Left ventricle myocardium inferior (tissue), 1 donor: ENCODE measurements around the gene NATD1. TPM values are rescaled to one million over a fixed set of nuclear protein-coding genes. Genes with fewer than 3 reads are reported as not detected.
A peak's percentile ranks its signal among the peaks of the same experiment; 100 is the strongest.
"Not testable (repeated sequence)": the region's sequence is repeated elsewhere in the genome, so short reads cannot be mapped to it uniquely, and the experiment has no call there.

Experiments
- DNase-seq: peaks from one replicate; pipeline ENCODE4 v3.0.0-alpha.2; 2020
- H3K27ac ChIP-seq: fragments of 200-600 bp; replicated peaks from 2 replicates; pipeline ENCODE4 v1.8.0; 2021
- H3K27me3 ChIP-seq: fragments of 200-600 bp; 2 replicates; pipeline ENCODE4 v1.8.0; 2021; ENCODE audit warnings: low read depth
- H3K36me3 ChIP-seq: fragments of 200-600 bp; 2 replicates; pipeline ENCODE4 v1.8.0; 2021
- H3K4me1 ChIP-seq: fragments of 200-600 bp; 2 replicates; pipeline ENCODE4 v1.8.0; 2021
- H3K4me3 ChIP-seq: fragments of 200-600 bp; 2 replicates; pipeline ENCODE4 v1.8.0; 2021; ENCODE audit warnings: mild to moderate bottlenecking, moderate library complexity
- H3K9me3 ChIP-seq: fragments of 200-600 bp; replicated peaks from 2 replicates; pipeline ENCODE4 v1.8.0; 2021
- intact Hi-C: fragments of 100-400 bp; cut with micrococcal nuclease; formaldehyde crosslinking; loops from one replicate; pipeline ENCODE4 v1.11.0; 2022
- total RNA-seq: library from RNA; stranded (reverse); fragmentation: NEBNext Ultra II Directional; extraction: Animal tissue kit (Norgen Biotek cat#: 25700); gene quantifications from one replicate; pipeline ENCODE4 v1.2.1, GENCODE V29; 2021
- TF ChIP-seq, protein P1 (sequence below): fragments of 200-600 bp; IDR thresholded peaks from 2 replicates; pipeline ENCODE4 v1.8.0; 2021; ENCODE audit warnings: antibody characterized with exemption, mild to moderate bottlenecking, borderline replicate concordance
- donor health status: DM: no; HTN: yes; CAD: no; lungs with severe emphysema.

The NATD1 gene
- total RNA-seq, 1 donor from 2014 or later: 17.7 TPM

DNA sequence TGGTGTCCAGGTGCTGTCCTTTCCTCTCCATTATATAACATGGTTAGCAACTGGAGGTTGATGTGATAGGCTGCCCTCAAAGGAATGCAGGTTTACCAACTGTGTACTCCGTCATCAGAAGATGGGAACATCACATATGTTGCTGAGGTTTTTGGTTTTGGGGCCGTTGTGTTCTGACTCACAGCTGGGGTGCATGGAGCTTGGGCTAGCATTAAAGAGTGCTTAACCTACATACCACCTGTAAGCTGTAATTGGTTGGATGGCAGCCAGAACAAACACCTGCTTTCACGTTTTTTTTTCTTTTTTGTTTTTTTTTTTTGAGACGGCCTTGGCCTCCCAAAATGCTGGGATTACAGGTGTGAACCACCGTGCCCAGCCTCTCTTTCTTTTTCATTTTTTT is 60.2 kb downstream of the NATD1 start:
- TF ChIP-seq, protein P1, sequence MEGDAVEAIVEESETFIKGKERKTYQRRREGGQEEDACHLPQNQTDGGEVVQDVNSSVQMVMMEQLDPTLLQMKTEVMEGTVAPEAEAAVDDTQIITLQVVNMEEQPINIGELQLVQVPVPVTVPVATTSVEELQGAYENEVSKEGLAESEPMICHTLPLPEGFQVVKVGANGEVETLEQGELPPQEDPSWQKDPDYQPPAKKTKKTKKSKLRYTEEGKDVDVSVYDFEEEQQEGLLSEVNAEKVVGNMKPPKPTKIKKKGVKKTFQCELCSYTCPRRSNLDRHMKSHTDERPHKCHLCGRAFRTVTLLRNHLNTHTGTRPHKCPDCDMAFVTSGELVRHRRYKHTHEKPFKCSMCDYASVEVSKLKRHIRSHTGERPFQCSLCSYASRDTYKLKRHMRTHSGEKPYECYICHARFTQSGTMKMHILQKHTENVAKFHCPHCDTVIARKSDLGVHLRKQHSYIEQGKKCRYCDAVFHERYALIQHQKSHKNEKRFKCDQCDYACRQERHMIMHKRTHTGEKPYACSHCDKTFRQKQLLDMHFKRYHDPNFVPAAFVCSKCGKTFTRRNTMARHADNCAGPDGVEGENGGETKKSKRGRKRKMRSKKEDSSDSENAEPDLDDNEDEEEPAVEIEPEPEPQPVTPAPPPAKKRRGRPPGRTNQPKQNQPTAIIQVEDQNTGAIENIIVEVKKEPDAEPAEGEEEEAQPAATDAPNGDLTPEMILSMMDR: no peak
- Histone ChIP-seq H3K4me1 (peaks cover 40% of the 10 kb centered on the region), H3K36me3 (peaks cover 42% of the 10 kb centered on the region), H3K4me3 (no peak overlapping the region), H3K27ac (no peak overlapping the region), H3K9me3 (no peaks in the 10 kb centered on the region), H3K27me3 (no peaks in the 10 kb centered on the region)
- intact Hi-C loops: no loop called here
- DNase-seq: no peak

GRCh38 chr17:21192414-21192813 is 60.8 kb downstream of the NATD1 start:
- H3K4me3 ChIP-seq, H3K27me3 ChIP-seq, DNase-seq, H3K27ac ChIP-seq, intact Hi-C loops, H3K9me3 ChIP-seq: not testable (repeated sequence)
- Histone ChIP-seq H3K4me1 (peaks cover 40% of the 10 kb centered on the region), H3K36me3 (peaks cover 36% of the 10 kb centered on the region)

- H3K4me1 ChIP-seq: peaks cover 45% of the 10 kb centered on the region
- H3K27ac ChIP-seq: peak overlapping the region; percentile 43
- H3K27me3 ChIP-seq: no peaks in the 10 kb centered on the region
- H3K4me3 ChIP-seq: no peak overlapping the region
- peaks cover 34% of the 10 kb centered on the region for H3K36me3 ChIP-seq
- TF ChIP-seq, protein P1: no peak
- no peaks in the 10 kb centered on the region for H3K9me3 ChIP-seq
- DNase-seq: no peak
- intact Hi-C loops: no loop called here
Measured at GRCh38 chr17:21191698-21192097, 61.5 kb downstream of the NATD1 start.

DNA sequence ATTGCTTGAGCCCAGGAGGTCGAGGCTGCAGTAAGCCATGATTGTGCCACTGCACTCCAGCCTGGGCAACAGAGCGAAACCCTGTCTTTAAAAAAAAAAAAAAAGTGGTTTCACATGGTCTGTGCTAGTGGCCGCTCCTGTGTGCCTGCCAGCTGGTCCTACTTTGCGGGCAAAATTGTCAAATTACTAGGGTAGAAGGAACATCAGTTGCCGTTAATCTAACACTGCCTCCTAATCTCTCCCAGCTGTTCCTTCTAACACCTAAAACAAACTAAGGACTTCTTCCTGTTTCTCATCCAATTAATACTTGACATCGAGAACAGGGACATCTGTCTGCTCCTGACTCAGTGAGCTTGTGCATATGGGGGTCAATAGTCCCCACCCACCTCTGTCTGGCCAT is 63.1 kb downstream of the NATD1 start:
- Histone ChIP-seq H3K27ac (peak overlapping the region; percentile 43), H3K27me3 (no peaks in the 10 kb centered on the region), H3K4me3 (no peak overlapping the region), H3K4me1 (peaks cover 48% of the 10 kb centered on the region), H3K36me3 (peaks cover 44% of the 10 kb centered on the region), H3K9me3 (no peaks in the 10 kb centered on the region)
- TF ChIP-seq, protein P1: no peak
- intact Hi-C loops: no loop called here
- DNase-seq: no peak

- TF ChIP-seq, protein P1: no peak
- Histone ChIP-seq H3K27ac (no peak overlapping the region), H3K4me1 (peaks cover 44% of the 10 kb centered on the region), H3K4me3 (no peak overlapping the region), H3K9me3 (no peaks in the 10 kb centered on the region), H3K36me3 (peaks cover 51% of the 10 kb centered on the region), H3K27me3 (no peaks in the 10 kb centered on the region)
- intact Hi-C loops: no loop called here
- no peak for DNase-seq
Measured at GRCh38 chr17:21189361-21189760, 63.8 kb downstream of the NATD1 start.

Other genes with a start within 250 kb of the NATD1 start
- gene USP22, start 210.4 kb downstream of the NATD1 start, total RNA-seq: 159 TPM
- 33.4 TPM for gene DHRS7B, start 126.4 kb downstream of the NATD1 start, total RNA-seq
- 39.7 TPM for gene TMEM11, start 39.2 kb downstream of the NATD1 start, total RNA-seq
- 41.7 TPM for gene MAP2K3, start 31.3 kb upstream of the NATD1 start, total RNA-seq
- gene KCNJ12, start 122.9 kb upstream of the NATD1 start, total RNA-seq: 12.3 TPM